ENCODE measurements around the gene PRR11.
"Not testable (repeated sequence)": the region's sequence is repeated elsewhere in the genome, so short reads cannot be mapped to it uniquely, and the experiment has no call there.

The PRR11 gene

GRCh38 chr17:59174671-59175070, 19.1 kb downstream of the PRR11 start:
- peaks cover 24% of the 10 kb centered on the region for H3K36me3 ChIP-seq (ENCODE audit: control insufficient read depth, insufficient read depth, low read length)
- H3K4me3 ChIP-seq (ENCODE audit: insufficient read depth, low read depth, low read length): no peak overlapping the region
- H3K27me3 ChIP-seq (ENCODE audit: control insufficient read depth, insufficient read depth, low read length, poor library complexity, severe bottlenecking): no peaks in the 10 kb centered on the region
- H3K4me1 ChIP-seq (ENCODE audit: control insufficient read depth, insufficient read depth, low read length): no peaks in the 10 kb centered on the region
- no peaks in the 10 kb centered on the region for H3K9me3 ChIP-seq (ENCODE audit: control insufficient read depth, low read length)
- no peak overlapping the region for H3K27ac ChIP-seq (ENCODE audit: insufficient read depth, low read depth, low read length, poor library complexity, severe bottlenecking)
- WGBS, 2 experiments: 98% methylated on average over 11 of the region's 11 CpGs

DNA sequence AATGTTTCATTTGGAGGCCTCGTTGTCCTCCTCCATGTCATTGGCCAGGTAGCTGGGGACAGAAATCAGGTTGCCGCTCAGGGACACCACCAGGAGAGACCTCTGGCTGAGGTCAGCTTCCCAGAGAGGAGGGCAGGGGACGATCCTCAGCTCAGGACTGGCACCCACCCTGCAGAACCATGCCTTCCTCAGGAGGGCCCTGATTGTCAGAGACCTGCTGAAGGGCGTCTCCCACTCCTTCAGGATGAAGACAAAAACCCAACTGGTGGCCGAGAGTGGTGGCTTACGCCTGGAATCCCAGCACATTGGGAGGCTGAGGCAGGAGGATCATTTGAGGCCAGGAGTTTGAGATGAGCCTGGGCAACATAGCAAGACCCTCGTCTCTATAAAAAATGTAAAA, 19.5 kb downstream of the PRR11 start:
- no peak overlapping the region for H3K4me3 ChIP-seq (ENCODE audit: insufficient read depth, low read depth, low read length)
- no peak overlapping the region for H3K27ac ChIP-seq (ENCODE audit: insufficient read depth, low read depth, low read length, poor library complexity, severe bottlenecking)
- H3K4me1 ChIP-seq (ENCODE audit: control insufficient read depth, insufficient read depth, low read length): no peaks in the 10 kb centered on the region
- H3K27me3 ChIP-seq (ENCODE audit: control insufficient read depth, insufficient read depth, low read length, poor library complexity, severe bottlenecking): no peaks in the 10 kb centered on the region
- peaks cover 24% of the 10 kb centered on the region for H3K36me3 ChIP-seq (ENCODE audit: control insufficient read depth, insufficient read depth, low read length)
- H3K9me3 ChIP-seq (ENCODE audit: control insufficient read depth, low read length): no peaks in the 10 kb centered on the region
- WGBS, 2 experiments: 94 to 96% methylated on average over 7 of the region's 7 CpGs

DNA sequence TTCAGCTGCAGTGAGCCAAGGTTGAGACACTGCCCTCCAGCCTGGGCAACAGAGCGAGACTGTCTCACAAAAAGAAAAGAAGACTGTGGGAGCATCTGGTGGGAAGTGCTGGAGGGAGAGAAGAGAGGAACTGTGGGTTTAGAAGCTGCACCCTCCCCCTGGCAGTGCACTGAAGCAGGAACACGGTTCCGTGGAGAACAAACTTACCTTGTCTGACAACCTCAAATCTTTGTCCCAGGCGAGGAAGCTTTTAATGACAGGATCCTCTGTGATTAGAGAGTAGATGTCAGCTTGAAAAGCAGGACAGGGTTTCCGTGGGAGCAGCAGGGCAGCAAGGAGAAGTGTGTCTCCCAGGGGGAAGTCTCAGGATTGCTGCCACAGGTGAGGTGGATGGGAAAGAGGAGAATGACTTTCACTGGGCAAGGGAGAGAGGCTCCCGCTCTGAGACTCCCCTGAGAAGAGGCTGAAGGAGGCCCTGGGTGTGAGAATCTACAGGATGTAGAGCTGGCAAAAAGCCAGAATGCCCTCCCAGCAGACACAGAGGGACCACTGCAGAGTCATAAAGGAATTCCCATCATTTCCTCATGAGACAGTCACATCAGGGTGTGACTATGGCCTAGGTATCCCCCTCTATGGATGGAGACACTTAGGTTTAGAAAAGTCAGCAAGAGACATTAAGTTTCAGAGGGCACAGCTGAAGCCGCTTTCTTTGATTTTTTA, 22.9 kb downstream of the PRR11 start:
- 92% methylated on average over 7 of the region's 7 CpGs for WGBS, 2 experiments
- H3K4me3 ChIP-seq (ENCODE audit: insufficient read depth, low read depth, low read length): no peak overlapping the region
- peaks cover 9% of the 10 kb centered on the region for H3K36me3 ChIP-seq (ENCODE audit: control insufficient read depth, insufficient read depth, low read length)
- no peaks in the 10 kb centered on the region for H3K4me1 ChIP-seq (ENCODE audit: control insufficient read depth, insufficient read depth, low read length)
- H3K27ac ChIP-seq (ENCODE audit: insufficient read depth, low read depth, low read length, poor library complexity, severe bottlenecking): no peak overlapping the region
- no peaks in the 10 kb centered on the region for H3K9me3 ChIP-seq (ENCODE audit: control insufficient read depth, low read length)
- H3K27me3 ChIP-seq (ENCODE audit: control insufficient read depth, insufficient read depth, low read length, poor library complexity, severe bottlenecking): no peaks in the 10 kb centered on the region

DNA sequence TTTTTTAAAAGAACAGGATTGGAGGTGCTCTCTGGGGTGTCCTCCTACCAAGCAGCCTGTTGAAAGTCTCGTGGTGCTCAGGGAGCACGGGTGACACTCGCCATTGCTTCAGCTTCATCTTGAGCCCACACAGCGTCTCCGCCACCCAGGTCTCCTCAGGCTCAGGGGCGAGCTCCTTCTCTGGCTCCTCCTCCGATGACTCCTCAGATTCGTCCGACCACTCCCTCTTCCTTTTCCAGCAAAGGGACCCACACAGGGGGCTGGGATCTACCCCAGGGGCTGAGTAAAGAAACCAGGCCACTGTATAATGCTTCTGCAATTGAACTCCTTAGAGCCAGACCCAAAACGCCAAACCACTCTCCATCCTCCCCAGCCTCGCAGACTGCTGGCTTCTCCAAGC, 24.1 kb downstream of the PRR11 start:
- not testable (repeated sequence) for H3K4me3 ChIP-seq (ENCODE audit: insufficient read depth, low read depth, low read length); H3K4me1 ChIP-seq (ENCODE audit: control insufficient read depth, insufficient read depth, low read length); H3K27ac ChIP-seq (ENCODE audit: insufficient read depth, low read depth, low read length, poor library complexity, severe bottlenecking); H3K27me3 ChIP-seq (ENCODE audit: control insufficient read depth, insufficient read depth, low read length, poor library complexity, severe bottlenecking); H3K36me3 ChIP-seq (ENCODE audit: control insufficient read depth, insufficient read depth, low read length); H3K9me3 ChIP-seq (ENCODE audit: control insufficient read depth, low read length)
- WGBS, 2 experiments: 88 to 89% methylated on average over 11 of the region's 11 CpGs

- H3K9me3 ChIP-seq (ENCODE audit: control insufficient read depth, low read length): no peaks in the 10 kb centered on the region
- no peak overlapping the region for H3K4me3 ChIP-seq (ENCODE audit: insufficient read depth, low read depth, low read length)
- WGBS, 2 experiments: 95 to 96% methylated on average over 9 of the region's 9 CpGs
- no peak overlapping the region for H3K27ac ChIP-seq (ENCODE audit: insufficient read depth, low read depth, low read length, poor library complexity, severe bottlenecking)
- H3K36me3 ChIP-seq (ENCODE audit: control insufficient read depth, insufficient read depth, low read length): peaks cover under 1% of the 10 kb centered on the region
- H3K4me1 ChIP-seq (ENCODE audit: control insufficient read depth, insufficient read depth, low read length): no peaks in the 10 kb centered on the region
- H3K27me3 ChIP-seq (ENCODE audit: control insufficient read depth, insufficient read depth, low read length, poor library complexity, severe bottlenecking): no peaks in the 10 kb centered on the region
Measured at GRCh38 chr17:59180626-59181025, 25.1 kb downstream of the PRR11 start.

- WGBS, 2 experiments: 96% methylated on average over 9 of the region's 9 CpGs
- H3K9me3 ChIP-seq (ENCODE audit: control insufficient read depth, low read length): no peaks in the 10 kb centered on the region
- no peak overlapping the region for H3K27ac ChIP-seq (ENCODE audit: insufficient read depth, low read depth, low read length, poor library complexity, severe bottlenecking)
- H3K4me3 ChIP-seq (ENCODE audit: insufficient read depth, low read depth, low read length): no peak overlapping the region
- H3K4me1 ChIP-seq (ENCODE audit: control insufficient read depth, insufficient read depth, low read length): no peaks in the 10 kb centered on the region
- no peaks in the 10 kb centered on the region for H3K27me3 ChIP-seq (ENCODE audit: control insufficient read depth, insufficient read depth, low read length, poor library complexity, severe bottlenecking)
- H3K36me3 ChIP-seq (ENCODE audit: control insufficient read depth, insufficient read depth, low read length): peaks cover 4% of the 10 kb centered on the region
Measured at GRCh38 chr17:59181481-59181880, 25.9 kb downstream of the PRR11 start.

- H3K4me1 ChIP-seq (ENCODE audit: control insufficient read depth, insufficient read depth, low read length): no peaks in the 10 kb centered on the region
- H3K27ac ChIP-seq (ENCODE audit: insufficient read depth, low read depth, low read length, poor library complexity, severe bottlenecking): no peak overlapping the region
- no peak overlapping the region for H3K4me3 ChIP-seq (ENCODE audit: insufficient read depth, low read depth, low read length)
- peaks cover 23% of the 10 kb centered on the region for H3K36me3 ChIP-seq (ENCODE audit: control insufficient read depth, insufficient read depth, low read length)
- H3K9me3 ChIP-seq (ENCODE audit: control insufficient read depth, low read length): no peaks in the 10 kb centered on the region
- H3K27me3 ChIP-seq (ENCODE audit: control insufficient read depth, insufficient read depth, low read length, poor library complexity, severe bottlenecking): no peaks in the 10 kb centered on the region
Measured at GRCh38 chr17:59185997-59186396, 30.5 kb downstream of the PRR11 start.

DNA sequence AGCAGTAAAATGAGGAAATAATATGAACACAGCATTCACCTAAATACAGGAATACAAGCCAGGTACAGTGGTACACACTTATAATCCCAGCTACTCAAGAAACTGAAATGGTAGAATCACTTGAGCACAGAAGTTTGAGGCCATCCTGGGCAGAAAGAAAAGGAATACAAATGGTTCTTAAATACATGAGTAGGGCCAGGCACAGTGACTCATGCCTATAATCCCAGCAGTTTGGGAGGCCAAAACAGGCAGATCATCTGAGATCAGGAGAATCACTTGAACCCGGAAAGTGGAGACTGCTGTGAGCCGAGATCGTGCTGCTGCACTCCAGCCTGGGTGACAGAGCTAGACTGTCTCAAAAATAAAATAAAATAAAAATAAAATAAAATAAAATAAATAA, 31.3 kb downstream of the PRR11 start:
- Histone ChIP-seq H3K9me3 (ENCODE audit: control insufficient read depth, low read length) (no peaks in the 10 kb centered on the region), H3K4me1 (ENCODE audit: control insufficient read depth, insufficient read depth, low read length) (no peaks in the 10 kb centered on the region), H3K27ac (ENCODE audit: insufficient read depth, low read depth, low read length, poor library complexity, severe bottlenecking) (no peak overlapping the region), H3K4me3 (ENCODE audit: insufficient read depth, low read depth, low read length) (no peak overlapping the region), H3K27me3 (ENCODE audit: control insufficient read depth, insufficient read depth, low read length, poor library complexity, severe bottlenecking) (no peaks in the 10 kb centered on the region), H3K36me3 (ENCODE audit: control insufficient read depth, insufficient read depth, low read length) (peaks cover 26% of the 10 kb centered on the region)
- 96 to 98% methylated on average over 3 of the region's 3 CpGs for WGBS, 2 experiments

DNA sequence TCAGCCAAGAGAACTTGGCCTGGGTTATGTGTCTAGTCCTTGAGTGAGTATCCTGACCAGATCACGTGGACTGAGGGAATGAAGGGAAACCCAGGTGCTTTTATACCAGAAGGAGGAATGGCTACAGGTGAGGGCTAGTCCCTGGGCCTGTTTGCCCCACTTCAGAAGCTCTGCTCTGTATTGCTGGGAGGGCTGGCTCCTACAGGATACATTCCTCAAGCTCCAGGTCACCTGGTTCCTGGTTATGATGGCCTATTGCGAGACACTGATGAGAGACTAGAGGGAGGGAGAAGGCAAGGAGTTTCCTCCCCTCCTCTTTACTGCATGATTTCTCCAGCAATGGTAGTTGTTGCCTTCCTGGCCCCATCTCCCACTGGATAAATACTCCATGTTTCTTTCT, 35.3 kb downstream of the PRR11 start:
- no peaks in the 10 kb centered on the region for H3K4me1 ChIP-seq (ENCODE audit: control insufficient read depth, insufficient read depth, low read length)
- WGBS, 2 experiments: 91 to 96% methylated on average over 2 of the region's 2 CpGs
- H3K27me3 ChIP-seq (ENCODE audit: control insufficient read depth, insufficient read depth, low read length, poor library complexity, severe bottlenecking): no peaks in the 10 kb centered on the region
- H3K27ac ChIP-seq (ENCODE audit: insufficient read depth, low read depth, low read length, poor library complexity, severe bottlenecking): no peak overlapping the region
- peaks cover 56% of the 10 kb centered on the region for H3K36me3 ChIP-seq (ENCODE audit: control insufficient read depth, insufficient read depth, low read length)
- H3K9me3 ChIP-seq (ENCODE audit: control insufficient read depth, low read length): no peaks in the 10 kb centered on the region
- H3K4me3 ChIP-seq (ENCODE audit: insufficient read depth, low read depth, low read length): no peak overlapping the region

DNA sequence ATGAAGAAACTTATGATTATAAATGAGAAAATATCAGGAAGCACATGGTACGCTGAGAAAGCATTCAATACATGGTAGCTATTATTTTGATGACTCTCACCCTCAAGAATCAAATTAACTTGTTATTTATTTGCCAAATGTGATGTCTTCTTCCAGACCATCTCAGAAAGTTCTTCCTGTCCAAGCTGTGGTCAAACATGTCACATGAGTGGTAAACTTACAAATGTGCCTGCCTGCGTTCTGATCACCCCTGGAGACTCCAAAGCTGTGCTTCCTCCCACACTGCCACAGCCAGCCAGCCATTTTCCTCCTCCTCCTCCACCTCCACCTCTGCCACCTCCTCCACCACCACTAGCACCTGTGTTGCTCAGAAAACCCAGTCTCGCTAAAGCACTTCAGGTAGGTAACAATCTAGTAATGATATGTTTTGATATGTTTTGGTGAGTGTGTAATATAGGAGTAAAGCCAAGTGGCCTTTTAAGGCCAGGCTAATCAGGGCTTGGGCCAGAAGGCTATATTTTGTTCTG, 37.9 kb downstream of the PRR11 start:
- WGBS, 2 experiments: 96 to 100% methylated on average over 2 to 3 of the region's 3 CpGs
- no peak overlapping the region for H3K4me3 ChIP-seq (ENCODE audit: insufficient read depth, low read depth, low read length)
- H3K27me3 ChIP-seq (ENCODE audit: control insufficient read depth, insufficient read depth, low read length, poor library complexity, severe bottlenecking): no peaks in the 10 kb centered on the region
- H3K9me3 ChIP-seq (ENCODE audit: control insufficient read depth, low read length): no peaks in the 10 kb centered on the region
- H3K4me1 ChIP-seq (ENCODE audit: control insufficient read depth, insufficient read depth, low read length): no peaks in the 10 kb centered on the region
- peaks cover 61% of the 10 kb centered on the region for H3K36me3 ChIP-seq (ENCODE audit: control insufficient read depth, insufficient read depth, low read length)
- H3K27ac ChIP-seq (ENCODE audit: insufficient read depth, low read depth, low read length, poor library complexity, severe bottlenecking): no peak overlapping the region

Data from ectodermal cell (in vitro differentiated cells).